Retina (tissue), 1 donor: ENCODE measurements around the gene MALAT1.

Experiments
- DNase-seq: peaks from one replicate; pipeline ENCODE4 v3.0.0-alpha.2; 2016

The MALAT1 gene

DNA sequence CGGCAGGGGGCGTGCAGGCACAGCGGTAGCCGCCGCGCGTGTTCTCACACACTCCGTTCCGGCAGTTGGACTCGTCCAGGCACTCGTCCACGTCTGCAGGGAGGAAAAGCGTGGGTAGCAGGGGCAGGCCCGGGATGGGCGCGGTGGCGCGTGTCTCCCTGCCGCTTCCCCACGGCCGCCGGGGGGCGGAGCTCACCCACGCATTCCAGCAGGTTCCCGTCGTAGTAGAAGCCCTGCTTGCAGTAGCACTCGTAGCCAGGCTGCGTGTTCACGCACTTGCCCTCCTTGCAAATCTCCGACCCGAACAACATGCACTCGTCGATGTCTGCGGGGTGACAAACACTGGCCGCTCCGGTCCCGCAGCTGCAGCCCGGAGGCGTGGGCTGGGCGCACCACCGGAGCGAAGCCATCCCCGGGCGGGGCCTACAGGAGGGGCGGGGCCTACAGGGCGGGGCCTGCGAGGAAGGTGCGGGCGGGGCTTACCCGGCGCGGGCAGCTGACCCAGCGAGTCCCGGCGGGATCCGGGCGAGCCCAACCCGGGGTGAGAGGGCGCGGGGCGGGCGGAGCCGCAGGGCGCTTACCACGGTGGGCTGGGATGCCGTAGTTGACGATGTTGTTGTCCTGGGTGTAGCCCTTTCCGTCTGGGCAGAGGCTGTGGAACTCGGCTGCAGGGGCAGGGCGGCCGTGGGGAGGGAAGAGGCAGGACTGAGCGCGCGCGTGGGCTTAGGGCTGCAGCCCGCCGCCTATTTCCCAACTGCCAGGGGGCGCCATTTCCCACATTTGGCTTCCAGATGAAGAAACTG lies 41.6 kb downstream of the MALAT1 start:
- DNase-seq: peak; percentile 91

DNA sequence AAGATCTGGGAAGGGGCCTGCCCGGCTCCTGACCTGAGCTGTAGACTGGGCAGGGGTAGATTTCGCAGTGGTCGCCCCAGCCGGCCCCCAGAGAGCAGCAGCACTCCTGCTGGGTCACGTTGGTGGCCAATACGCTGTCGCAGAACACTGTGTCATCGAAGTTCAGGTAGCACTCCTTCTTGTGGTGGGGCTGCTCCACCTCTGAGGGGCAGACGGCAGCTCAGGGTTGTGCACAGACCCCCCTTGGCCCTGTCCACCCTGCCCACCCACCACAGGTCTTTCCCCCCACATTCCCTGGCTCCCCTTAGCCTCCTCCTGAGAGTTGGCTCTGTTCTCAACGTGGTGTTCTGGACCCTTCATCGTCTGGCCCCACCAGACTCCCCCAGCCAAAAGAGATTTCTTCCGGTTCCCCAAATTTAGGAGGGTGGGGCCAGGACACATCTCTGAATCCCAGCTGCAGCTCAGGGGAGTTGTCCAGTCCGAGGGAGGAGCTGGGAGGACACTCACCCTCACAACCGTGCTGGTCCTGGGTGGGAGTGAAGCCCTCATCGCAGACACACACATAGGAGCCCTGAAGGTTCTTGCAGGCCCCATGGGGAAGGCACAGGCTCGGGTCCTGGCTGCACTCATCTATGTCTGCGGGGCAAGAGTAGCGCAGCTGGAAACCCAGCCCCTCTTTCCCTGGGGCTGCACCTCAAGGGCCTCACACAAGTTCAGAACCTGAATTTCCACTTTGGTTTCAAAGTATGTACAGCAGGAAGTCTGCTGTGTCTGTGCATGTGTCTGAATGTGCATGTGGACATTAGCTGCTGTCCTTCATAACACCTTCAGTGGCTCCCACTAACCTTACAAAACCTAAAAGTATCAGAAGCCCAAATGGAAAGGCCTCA lies 42.5 kb downstream of the MALAT1 start:
- no peak for DNase-seq

DNA sequence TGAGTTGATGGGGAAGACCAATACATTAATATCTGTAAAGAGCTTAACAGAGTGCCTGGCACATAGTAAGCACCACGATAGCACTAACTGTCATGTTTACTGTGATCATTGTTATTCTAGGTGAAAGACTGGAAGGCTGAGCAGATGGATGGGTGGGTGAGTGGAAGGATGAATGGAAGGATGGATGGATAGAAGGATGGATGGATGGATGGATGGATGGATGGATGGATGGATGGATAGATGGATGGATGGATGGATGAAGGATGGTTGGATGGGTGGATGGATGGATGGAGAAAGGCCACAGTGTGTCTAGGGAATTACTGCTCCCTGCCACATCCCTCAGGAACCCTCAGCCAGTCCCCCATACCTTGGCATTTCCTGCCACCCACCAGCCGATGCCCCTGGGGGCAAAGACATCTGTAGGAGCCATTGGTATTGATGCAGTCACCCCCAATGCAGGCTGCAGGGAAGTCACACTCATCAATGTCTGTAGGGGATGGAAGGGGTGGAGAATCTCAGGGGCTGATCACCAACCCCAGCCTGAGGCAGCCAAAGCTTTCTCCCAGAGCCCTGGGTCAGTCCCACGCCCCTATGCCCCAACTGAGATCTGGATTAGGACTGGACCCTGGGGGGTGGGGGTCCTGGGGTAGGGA lies 44.0 kb downstream of the MALAT1 start:
- DNase-seq: no peak

- DNase-seq: no peak
Measured at GRCh38 chr11:65545853-65546216, 47.0 kb downstream of the MALAT1 start.

DNA sequence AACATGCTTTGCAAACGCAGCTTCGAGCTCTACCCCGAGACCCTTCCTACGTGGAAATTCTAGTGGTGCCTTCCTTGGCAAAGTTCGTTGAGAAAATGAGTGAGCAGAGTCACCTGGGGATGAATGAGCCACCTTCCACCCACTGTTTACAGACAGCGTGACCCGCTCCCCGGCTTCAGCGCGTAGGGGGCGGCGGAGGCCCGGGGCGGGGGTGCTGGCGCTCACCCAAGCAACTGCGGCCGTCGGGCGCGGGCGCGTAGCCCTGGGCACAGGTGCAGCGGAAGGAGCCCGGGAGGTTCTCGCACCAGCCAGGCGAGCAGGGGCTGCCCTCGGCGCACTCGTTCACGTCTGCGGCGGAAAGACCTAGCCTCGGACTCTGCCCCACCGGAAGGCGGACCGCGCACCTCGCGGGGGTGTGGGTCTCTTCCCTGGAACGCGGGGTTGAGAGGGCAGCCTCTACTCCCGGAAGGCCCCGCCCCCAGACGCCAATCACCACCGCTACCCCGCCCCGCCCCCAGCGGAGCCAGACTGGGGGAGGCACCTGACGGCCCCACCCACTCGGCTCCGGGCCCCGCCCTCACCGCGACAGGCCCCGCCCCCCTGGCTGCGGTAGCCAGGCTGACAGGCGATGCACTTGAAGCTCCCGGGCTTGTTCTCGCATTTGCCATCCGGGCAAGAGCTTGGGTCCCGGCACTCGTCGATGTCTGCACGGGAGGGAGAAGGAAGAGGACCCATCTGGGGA lies 47.5 kb downstream of the MALAT1 start:
- peak; percentile 61 for DNase-seq

- no peak for DNase-seq
Measured at GRCh38 chr11:65547446-65548125, 48.7 kb downstream of the MALAT1 start.

DNA sequence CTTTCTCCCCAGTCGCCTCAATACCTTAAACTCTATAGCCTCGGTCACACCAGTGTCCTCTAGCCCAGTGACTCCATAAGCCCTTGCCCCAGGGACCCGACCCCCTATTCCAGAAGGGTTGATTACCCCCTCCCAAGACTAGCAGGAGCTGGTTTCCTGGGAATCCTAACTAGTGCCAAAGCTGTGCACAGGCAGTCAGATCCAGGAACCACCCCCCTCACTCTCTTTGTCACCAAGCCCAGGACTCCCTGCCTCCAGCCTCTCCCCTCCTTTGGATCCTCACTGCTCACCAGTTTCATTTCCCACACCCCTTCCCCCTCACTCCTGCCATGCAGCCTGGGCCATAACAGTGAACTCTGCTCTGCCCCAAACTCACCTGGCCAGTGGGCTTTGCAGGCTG lies 49.5 kb downstream of the MALAT1 start:
- no peak for DNase-seq

DNA sequence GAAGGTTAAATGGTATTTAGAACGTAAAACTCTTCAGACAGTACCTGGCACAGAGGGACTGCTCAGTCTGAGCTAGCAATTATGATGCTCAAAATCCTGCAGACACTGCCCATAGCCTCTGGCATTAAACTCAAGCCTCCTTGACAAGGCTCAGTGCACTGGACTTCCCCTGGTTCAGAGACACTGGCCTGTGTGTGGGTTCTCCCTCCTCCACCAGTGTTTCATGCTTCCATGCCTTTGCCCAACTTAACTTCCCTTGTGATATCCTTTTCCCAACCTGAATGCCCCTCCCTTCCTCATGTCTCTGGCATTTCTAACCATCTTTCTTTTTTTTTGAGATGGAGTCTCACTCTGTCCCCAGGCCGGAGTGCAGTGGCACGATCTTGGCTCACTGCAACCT lies 50.3 kb downstream of the MALAT1 start:
- no peak for DNase-seq

DNA sequence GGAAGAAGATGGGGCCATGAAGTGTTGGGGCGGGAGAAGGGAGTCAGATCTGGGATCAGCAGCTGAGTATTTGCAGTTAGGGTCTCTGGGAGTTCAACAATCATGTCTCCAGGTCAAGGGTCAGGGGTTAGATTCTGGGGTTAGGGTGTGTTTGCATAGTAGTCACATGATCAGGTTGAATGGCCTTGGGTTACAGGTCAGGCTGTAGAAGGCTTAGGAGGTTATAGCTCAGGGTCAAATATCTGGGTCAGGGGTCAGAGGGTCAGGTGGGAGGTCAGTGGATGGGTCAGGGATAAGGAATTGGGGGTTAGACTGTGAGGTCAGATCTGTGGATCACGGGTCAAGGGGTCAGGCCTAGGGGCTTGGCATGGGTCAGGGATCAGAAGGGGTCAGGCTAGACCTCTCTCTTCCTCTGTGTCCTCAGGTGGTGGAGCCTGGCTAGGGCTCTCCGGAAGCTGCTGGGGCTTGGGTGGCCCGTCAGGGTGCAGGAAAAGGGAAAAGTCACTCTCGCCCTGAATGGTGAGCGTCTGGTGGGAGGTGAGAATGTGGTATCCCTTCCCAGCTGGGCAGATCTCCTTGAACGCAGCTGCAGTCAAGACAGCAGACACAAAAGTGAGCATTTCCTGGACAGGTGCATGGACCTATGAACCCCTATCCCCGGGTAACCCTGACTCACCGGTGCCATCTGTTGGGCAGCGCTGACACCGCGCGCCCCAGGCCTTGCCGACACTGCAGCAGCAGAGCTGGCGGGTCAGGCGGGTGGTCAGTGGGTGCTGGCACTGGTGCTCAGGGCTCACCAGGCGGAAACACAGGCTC lies 52.9 kb downstream of the MALAT1 start:
- DNase-seq: peak; percentile 43

- no peak for DNase-seq
Measured at GRCh38 chr11:65552388-65552951, 53.6 kb downstream of the MALAT1 start.

DNA sequence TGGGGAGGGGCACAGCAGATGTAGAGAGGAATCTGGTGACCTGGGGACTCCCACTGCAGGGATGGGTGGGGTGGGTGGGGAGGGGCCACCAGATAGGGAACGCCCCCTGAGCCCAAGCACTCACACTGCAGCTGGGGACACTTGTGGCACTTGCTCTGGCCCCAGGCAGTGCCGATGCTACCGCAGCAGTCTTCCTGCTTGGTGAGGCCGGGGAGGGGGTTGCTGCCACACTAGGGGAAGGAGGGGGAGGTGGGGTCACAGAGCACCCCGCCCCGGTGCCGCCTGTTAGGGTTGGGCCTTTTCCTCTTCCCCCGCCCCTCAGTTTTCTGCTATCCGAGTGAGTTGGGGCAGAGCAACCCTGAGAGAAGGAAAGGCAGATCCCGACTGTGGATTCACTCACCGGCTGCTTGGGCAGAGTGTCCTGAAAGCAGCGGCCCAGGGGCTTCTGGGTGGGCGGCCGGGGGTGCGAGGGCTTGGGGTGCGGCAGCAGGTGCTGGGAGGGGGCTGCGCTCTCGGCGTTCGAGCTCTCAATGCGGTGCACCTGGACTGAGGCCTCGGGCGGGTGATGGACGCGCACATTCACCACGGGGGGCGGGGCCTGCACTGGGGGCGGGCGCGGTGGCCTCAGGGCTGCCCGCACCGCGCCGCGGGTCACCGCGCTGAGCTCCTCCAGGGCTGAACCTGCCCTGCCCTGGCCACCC lies 54.6 kb downstream of the MALAT1 start:
- DNase-seq: no peak

DNA sequence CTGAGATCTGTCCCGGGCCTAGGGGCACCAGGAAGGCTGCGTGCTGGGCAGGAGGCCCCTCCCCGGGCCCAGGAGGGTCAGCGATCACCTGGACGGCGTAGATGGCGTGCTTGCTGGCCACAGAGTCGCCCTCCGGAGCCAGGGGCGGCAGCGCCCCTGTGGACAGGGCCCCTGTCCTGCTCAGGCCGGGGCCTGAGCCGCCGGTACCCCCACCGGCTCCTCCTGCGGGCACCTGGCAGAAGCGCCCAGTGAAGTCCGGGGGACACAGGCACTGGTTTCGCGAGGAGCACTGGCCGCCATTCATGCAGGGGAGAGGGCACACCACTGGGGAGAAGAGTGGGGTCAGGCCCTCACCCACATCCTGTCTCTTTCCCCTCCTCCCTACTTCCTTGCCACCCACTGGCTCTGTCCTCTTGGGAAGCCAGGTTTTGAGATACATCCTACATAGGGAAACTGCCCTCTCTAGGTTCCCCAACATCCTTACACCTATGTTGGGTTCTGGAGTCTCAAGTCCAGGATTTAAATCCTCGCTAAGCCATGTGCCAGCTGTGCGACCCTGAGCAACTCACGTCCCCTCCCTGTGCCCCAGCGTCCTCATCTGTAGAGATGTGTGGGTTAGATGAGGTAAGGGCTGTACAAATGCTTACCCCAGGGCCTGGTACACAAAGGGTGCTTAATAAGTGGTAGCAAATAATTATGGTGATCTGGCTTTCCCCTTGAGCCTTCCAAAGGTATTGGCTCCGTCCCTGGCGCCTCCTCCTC lies 55.4 kb downstream of the MALAT1 start:
- no peak for DNase-seq

GRCh38 chr11:65554842-65555430 lies 56.1 kb downstream of the MALAT1 start:
- DNase-seq: no peak

DNA sequence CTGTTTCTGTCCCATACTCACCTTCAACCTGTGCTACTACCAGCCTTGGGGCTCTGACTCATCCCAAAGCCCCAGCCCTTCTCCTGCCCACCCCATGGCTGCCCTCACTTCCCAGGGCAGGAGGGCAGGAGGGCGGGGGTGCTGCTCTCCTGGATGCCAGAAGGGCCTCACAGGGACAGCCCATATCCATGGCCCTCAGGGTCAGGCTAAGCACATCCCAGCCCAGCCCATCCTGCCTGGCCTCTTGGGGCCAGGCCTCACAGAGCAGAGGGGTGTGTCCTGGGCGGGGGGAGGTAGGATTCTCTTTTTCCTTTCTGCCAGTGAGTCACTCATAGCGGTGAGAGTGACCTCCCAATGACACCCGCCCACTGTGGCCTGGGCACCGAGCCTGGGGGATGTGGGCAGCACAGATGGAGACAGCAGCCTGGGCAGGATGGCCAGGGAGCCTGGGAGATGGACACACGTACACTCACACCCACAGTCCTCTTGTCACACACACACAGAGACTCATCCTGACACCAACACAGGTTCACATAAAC lies 56.9 kb downstream of the MALAT1 start:
- DNase-seq: no peak
